Right renal cortex interstitium (tissue), 3 donors: ENCODE data around the gene TTC3. TPM values are rescaled to one million over a fixed set of nuclear protein-coding genes. Genes with fewer than 3 reads are reported as not detected.

Experiments
- DNase-seq, 3 donors: peaks; one replicate each; pipeline ENCODE4 v3.0.0-alpha.2; 2013; ENCODE audit warnings: low read depth in 3 of 3, low spot score in 2 of 3
- polyA plus RNA-seq, 3 donors: library from polyadenylated mRNA; unstranded; fragments of 120-200 nt; gene quantifications; one replicate each; pipeline ENCODE4 v1.2.1, GENCODE V29; 2013; ENCODE audit not compliant: insufficient read length in 3 of 3

TTC3 gene
- polyA plus RNA-seq, 3 donors, result 158 to 201 (median 173) TPM

GRCh38 chr21:37061926-37062592 is 11.0 kb upstream of the TTC3 start:
- DNase-seq, result no peak

DNA sequence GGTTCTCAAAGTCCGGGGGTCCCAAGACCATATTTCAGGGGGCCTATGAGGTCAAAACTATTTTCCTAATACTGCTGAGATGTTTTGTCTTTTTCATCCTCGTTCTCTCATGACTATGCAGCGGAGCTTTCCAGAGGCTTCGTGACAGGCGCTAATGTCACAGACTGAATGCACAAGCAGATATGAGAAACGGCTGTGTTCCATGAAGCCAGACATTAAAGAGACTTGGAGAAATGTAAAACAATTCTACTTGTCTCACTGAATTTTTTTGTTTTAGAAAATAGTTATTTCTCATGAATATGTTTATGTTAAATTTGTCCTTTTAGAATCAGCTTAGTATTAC is 10.5 kb upstream of the TTC3 start:
- DNase-seq, result no peak

DNA sequence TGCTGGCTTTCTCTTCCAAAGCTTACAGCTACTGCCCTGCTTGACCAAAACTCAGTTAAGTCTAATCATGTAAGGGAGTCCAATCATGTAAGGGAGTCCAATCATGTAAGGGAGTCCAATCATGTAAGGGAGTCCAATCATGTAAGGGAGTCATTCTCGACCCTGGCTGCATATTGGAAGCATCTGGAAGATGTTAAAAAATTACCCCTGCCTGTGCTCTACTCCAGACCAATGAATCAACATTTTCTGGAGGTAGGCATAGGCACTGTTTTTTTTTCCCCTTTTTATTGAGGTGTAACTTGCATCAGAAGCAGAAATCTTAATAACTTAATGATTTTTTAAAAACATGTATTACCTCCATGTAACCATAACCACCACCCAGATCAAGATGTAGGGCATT is 9.6 kb upstream of the TTC3 start:
- DNase-seq, result no peak

GRCh38 chr21:37064841-37065240 is 8.2 kb upstream of the TTC3 start:
- no peak for DNase-seq

GRCh38 chr21:37065561-37066177 is 7.4 kb upstream of the TTC3 start:
- DNase-seq, result no peak

- peak in 1 of 3 donors; percentile 27 for DNase-seq
These were observed 1.3 kb upstream of the TTC3 start for GRCh38 chr21:37071561-37072273.

DNA sequence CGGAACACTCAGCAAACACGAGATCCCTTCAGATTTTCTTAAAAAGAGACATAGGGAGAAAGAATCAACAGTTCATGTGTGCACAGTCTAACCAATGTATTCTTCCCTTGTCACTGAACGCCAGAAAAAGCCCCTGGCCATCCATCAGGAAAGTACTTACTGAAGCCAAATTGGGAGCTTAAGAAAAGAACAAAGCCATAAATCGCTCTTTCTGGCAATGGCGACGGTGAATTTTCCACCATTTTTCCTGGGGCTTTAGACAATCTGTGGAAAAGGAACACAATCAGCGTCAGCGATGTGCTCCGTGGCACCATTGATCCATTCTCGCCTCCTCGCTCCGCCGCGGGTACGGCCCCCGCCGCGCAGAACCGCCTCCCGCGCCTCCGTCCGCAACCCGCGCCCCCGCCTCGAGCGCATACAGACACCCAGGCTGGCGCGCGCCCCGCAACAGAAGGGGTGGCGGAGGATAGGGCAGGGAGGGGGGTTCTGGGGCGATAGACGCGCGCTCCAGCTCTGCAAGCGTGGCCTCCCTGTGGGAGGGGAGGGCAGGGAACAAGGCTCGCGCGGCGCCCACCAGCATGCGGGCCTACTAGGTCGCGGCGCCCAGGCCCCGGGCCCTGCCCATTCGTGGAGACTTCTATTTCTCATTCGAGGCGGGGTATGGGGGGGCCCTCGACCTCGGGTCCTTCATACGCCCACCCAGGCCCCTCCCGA is 623 bp upstream of the TTC3 start:
- DNase-seq, result peak; percentile 54 to 63 (median 60)

- peak in 1 of 3 donors; percentile 36 for DNase-seq
These were observed 553 bp downstream of the TTC3 start for GRCh38 chr21:37073417-37074196.

- DNase-seq, result no peak
These were observed 1.1 kb downstream of the TTC3 start for GRCh38 chr21:37074197-37074510.

DNA sequence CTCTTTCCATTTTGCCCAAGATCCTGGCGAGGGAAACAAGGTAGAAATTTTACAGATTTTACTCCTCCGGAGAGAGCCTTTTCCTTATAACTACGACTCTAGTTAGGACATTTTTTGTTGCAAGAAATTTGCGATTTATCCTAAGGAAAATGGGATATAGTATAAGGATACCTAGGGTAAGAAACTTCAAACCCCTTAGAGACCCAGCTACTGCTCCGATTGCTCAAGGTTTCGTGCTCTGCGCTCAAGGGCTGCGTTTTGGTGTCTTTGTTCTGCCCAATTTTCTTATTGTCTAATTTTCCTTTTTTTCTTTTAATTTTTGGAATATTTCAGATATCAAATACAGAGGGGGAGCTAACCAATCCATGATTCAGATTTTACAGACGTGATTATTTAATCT is 1.5 kb downstream of the TTC3 start:
- no peak for DNase-seq

GRCh38 chr21:37075214-37075770 is 2.2 kb downstream of the TTC3 start:
- no peak for DNase-seq

GRCh38 chr21:37076087-37076850 is 3.2 kb downstream of the TTC3 start:
- DNase-seq, result no peak

GRCh38 chr21:37077403-37077802 is 4.3 kb downstream of the TTC3 start:
- DNase-seq, result no peak

DNA sequence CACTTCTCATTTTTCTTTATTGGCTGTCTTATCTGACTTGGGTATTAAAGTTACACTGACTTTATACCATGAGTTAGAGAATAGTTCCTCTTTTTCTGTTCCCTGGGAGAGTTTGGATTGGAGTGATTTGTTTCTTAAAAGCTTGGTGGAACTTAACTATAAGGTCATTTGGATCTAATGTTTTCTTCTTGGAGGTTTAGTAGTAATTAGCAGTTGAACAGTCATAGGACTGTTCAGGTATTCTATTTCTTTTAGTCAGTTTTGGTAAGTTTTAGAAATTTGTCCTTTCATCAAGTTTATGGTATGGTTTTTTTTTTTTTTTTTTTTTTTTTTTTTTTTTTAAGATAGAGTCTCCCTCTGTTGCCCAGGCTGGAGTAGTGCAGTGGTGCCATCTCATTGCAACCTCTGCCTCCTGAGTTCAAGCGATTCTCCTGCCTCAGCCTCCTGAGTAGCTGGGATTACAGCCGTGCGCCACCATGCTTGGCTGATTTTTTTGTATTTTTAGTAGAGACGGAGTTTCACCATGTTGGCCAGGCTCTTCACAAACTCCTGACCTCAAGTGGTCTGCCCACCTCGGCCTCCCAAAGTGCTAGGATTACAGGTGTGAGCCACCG is 6.3 kb downstream of the TTC3 start:
- DNase-seq, result no peak

- no peak for DNase-seq
These were observed 9.3 kb downstream of the TTC3 start for GRCh38 chr21:37082375-37082774.

DNA sequence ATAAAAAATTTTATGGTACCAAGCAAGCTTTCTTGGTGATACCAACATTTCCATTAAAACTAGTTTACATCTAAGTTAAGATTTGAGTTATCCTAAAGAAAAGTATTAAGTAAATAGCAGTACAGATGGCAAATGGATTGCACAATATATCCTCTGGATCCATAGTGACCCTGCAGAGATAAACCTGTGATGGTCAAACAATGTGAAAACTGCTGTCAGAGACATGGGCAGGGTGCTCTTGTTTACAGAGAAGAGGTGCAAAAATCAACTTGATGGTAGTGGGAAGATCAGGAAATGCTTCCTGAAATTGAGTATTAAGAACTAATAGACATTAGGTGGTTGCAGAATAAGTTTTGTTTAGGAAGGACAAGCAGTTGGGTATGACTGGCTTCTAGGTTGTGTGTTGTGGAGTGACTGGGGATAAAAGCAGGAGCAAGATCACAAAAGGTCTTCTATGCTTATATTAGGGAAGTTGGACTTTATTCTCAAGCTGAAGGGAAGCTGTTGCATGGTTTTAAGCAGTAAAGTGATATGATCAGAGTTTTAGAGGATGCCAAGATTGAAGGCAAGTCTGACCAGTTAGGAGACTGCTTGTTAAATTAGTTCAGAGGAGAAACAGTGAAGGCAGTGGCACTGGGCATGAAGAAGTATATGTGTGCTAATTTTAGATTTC is 9.9 kb downstream of the TTC3 start:
- DNase-seq, result no peak

- no peak for DNase-seq
These were observed 12.7 kb downstream of the TTC3 start for GRCh38 chr21:37085726-37086125.

DNA sequence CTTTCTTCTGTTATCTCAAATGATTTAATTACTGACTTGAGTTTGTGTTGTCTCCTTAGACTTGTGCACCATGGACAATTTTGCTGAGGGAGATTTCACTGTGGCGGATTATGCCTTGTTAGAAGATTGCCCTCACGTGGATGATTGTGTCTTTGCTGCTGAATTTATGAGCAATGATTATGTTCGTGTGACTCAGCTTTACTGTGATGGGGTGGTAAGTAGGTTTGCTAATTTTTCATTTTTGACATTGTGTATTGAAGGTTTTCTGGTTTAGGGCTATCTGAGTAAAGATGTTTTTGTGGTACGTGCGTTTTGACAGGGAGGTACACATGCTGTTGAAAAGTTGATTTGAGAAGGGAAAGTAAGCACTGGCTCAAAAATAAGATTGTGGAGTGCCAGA is 14.1 kb downstream of the TTC3 start:
- no peak for DNase-seq

DNA sequence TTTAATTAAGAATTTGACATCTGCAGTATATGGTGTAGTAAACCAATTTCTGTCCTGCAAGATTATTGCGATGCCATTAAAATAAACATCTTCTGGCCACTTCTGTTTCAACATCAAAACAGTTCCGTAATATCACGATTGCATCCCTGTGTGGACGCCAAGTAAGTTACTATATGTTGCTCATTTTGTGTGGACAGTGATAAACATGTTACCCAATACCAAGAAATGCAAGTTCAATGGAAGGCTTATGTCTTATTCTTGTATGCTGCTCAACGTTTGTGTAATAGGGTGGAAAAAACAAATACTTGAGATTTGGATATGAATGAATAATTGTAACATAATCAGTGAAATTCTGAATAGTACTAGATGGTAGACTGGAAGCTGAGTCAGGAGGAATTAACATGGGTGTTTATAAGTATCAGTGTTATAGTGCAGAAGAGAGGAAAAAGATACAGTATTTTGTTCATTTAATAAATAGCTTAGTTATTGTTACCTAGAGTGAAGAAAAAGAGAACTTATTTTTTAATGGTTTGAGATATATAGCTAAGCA is 15.2 kb downstream of the TTC3 start:
- DNase-seq, result no peak
